ENCODE results near the gene PEX11G. TPM values are rescaled to one million over a fixed set of nuclear protein-coding genes. Genes with fewer than 3 reads are reported as not detected.

Gene PEX11G
- total and polyA plus RNA-seq, 2 experiments from 2014 or later, result 2.2 TPM

- Mint-ChIP-seq H3K9me3 (no peaks in the 10 kb centered on the region), H3K36me3 (ENCODE audit: low read depth) (peaks cover 3% of the 10 kb centered on the region; the same call in 1 of the 3 replicates), H3K4me1 (peaks cover 17% of the 10 kb centered on the region), H3K27ac (peak overlapping the region; percentile 99), H3K4me3 (peak overlapping the region; percentile 74), H3K27me3 (ENCODE audit: insufficient read depth, low read depth, poor library complexity) (peaks cover 20% of the 10 kb centered on the region)
- ATAC-seq, result peak; percentile 86
- TF ChIP-seq REST (IDR thresholded peaks at IDR 0.05; ENCODE audit: unreplicated experiment) (no peak), ZNF462 (CRISPR knock-in tag; IDR thresholded peaks at IDR 0.05) (no peak), ZNF331 (CRISPR knock-in tag; IDR thresholded peaks at IDR 0.05; ENCODE audit: low read depth) (no peak), ETS1 (IDR thresholded peaks at IDR 0.05) (no peak), EZH2phosphoT487 (IDR thresholded peaks at IDR 0.05; ENCODE audit: unreplicated experiment) (no peak), STAT1 (IDR thresholded peaks at IDR 0.05; ENCODE audit: unreplicated experiment) (no peak), POLR2AphosphoS5 (IDR thresholded peaks at IDR 0.05; ENCODE audit: low read depth) (peak; percentile 81)
- H3K4me1 ChIP-seq (ENCODE audit: insufficient read depth), result peaks cover 15% of the 10 kb centered on the region
- peak; percentile 97 for DNase-seq (ENCODE audit: low spot score)
- no peaks in the 10 kb centered on the region for H4K20me1 ChIP-seq (replicated peaks; ENCODE audit: insufficient read depth)
- H2AFZ ChIP-seq, result peak overlapping the region; percentile 91; the same call in 1 of the 2 replicates
- H3F3A ChIP-seq (replicated peaks; ENCODE audit: low read depth), result no peaks in the 10 kb centered on the region
- H3K27me3 ChIP-seq (ENCODE audit: insufficient read depth), result no peaks in the 10 kb centered on the region
- peak overlapping the region; percentile 89 for H3K27ac ChIP-seq (ENCODE audit: low read depth)
- no peaks in the 10 kb centered on the region for H3K9me2 ChIP-seq (ENCODE audit: insufficient read depth)
- peak overlapping the region; percentile 54 for H3K4me3 ChIP-seq
- no peaks in the 10 kb centered on the region for H3K79me2 ChIP-seq (replicated peaks; ENCODE audit: insufficient read depth)
- H3K36me3 ChIP-seq (ENCODE audit: insufficient read depth), result no peaks in the 10 kb centered on the region
- H3K4me2 ChIP-seq, result peak overlapping the region; percentile 78
Measured at GRCh38 chr19:7482584-7483439, 6.0 kb downstream of the PEX11G start.

All from GM23338 (cell line).